Stimulated activated CD8-positive, alpha-beta memory T cell treated with anti-CD3 and anti-CD28 coated beads, Interleukin-15, amount 100 ng/mL, for 24 hours (primary cell): ENCODE data around the gene TMEM43.

Experiments used
- DNase-seq: peaks from one replicate; pipeline ENCODE4 v3.0.0-alpha.2; 2020; ENCODE audit warnings: low read depth

The TMEM43 gene

DNA sequence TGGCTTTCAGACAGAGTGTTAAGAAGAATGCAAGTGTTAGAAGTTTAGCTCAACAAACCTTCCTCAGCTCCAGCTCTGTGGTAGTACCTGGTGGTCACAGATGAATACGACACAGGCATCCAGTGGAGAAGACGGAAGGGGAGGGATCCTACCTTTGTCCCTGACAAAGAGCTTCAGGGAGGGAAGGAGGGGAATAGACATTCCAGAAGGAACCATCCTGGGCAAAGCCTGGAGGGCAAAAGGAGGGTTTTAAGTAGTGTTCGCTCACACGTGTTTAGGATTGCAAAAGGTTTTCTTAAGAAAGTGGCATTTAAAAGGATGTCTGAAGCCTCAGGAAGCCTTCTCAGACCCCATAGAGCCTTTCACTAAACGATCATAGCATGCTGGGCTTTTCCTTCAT, 3.0 kb upstream of the TMEM43 start:
- DNase-seq = no peak

DNA sequence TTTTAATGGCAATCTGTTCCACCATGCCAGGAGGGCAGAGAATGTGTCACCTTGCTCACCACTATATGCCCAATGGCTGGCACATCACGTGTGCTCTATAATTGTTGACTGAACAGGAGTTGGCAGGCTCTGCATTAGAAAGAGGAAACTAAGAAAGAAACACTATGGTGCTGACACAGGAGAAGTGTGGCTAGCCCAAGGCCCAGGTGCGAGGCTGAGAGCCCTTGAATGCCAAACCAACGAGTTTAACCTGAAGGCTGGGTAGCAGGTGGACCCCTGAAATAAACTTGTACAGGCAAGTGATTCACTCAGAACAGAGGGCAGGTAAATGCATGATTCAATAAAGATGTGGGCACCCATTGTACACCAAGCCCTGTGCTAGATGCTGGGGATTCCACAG, 2.6 kb upstream of the TMEM43 start:
- no peak for DNase-seq

DNA sequence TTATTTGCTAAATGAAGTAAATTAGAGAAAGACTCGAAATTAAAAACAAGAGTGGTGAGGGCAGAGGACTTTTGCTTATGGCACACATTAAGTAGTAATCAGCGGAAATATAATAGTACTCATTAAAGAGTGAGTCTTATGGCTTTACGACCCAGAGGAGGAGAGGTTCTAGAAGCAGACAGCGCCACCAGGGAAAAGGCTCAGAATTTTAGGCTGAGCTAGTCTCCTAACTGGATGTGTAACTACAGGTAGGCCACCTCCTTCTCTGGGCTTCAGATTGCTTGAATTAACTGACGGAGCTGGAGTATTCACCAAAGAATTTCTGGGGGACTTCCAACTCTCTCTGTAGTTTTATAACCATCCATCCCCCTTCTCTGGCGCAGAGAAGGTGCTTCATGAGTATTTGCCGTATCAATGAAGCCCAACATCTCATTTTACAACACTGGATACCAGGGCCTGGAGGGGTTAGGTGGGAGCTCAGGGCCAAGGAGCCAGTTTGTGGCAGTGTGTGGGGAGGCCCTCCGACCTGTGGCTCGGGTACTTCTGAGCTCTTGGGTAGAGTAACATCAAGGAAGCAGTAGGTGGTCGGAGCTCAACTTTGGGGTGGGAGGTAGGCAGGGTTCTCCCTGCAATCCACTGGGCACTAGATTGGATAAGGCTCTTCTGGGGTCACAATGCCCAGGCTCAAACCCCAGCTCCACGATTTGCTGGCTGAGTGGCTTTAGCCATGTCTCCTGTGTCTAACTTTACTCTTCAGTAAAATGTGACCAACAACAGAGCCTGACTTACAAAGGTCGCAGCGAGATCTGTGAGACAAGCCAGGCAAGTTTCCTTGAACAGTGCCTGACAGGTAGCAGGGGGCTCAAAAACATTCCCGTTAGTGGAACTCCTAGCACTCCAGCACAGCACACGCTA, 1.3 kb upstream of the TMEM43 start:
- no peak for DNase-seq

GRCh38 chr3:14124223-14124614, 633 bp upstream of the TMEM43 start:
- DNase-seq = no peak

DNA sequence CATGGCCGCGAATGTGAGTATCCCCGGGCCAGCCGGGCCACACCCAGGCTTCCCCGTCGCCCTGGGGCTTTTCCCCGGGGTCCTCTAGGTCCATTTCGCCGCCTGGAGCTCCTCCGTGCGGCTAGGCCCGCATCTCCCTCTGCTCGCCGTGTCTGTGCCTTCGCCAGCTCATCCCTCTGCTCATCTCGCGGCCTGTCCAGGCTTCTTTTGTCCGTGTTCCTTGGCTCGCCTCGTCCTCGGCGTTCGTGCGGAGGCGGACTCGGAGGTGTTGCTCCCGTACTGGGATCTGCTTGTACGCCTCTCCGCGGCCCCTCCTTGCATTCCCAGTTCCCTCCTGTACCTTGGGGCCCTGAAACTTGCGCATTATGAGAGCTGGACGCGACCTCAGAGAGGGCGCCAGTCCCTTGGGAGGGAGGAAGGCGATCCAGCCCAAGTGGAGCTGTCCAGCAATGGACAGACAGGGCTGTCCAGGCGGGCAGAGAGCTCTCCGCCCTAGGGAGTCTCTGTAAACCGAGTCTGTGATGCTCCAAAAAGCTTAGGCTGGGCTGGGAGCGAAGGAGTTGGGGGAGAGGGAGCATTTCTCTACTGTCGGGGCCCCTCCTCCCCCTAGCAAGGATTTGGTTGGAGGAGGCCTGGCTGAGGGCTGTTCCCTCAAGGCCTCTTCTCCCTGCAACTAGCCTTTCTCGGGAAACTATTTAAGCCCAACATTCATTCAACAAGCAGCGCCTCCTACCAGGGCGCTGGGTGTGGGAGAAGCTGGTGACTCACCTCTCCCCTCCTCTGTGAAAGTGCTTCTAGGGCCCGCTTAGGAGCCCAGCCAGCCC, 553 bp downstream of the TMEM43 start:
- no peak for DNase-seq

GRCh38 chr3:14126017-14126886, 1.4 kb downstream of the TMEM43 start:
- DNase-seq = no peak

- no peak for DNase-seq
Measured at GRCh38 chr3:14126887-14127505, 2.1 kb downstream of the TMEM43 start.

DNA sequence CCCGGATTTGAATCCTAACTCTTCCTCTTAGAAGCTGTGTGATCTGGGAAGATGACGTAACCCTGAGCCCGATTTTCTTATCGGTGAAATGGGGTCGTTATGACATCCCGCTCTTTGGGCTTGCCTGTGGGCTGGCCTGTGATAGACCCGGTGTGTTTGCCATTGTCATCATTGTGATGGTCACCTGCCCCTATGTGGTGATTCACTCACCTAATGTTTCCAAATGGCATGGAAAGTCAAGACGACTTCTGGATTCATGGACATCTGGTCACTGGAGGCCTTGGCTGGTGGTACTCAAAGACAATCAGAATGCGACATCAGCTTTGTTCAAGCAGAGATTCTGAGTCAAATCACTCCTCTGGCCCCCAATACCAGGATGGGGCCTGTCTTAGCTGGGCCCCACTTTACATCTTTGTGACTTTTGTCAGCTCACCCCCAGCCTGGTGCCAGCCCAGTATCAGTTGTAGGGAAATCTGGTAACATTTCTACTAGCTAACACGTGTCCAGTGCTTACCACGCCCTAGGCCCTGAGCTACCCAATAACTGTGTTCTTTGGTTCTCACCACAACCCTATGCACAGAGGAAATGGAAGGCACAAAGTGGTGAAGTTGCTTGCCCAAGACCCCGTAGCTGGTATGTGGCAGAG, 2.8 kb downstream of the TMEM43 start:
- DNase-seq = no peak

DNA sequence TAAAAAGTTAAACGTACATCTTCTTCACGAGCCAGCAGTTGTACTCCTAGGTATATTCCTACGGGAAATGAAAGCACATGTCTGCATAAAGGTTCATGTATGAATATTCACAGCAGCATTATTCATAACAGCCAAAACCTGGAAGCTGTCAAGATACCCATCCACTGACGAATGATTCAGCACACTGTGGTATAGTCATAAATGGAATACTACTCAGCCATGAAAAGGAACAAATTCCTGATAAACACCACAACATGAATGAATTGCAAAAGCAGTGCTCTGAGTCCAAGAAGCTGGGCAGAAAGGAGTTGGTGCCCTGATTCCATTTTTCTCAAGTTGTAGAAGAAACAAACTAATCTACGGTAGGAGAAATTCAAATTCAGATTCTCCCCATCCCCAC, 3.9 kb downstream of the TMEM43 start:
- DNase-seq = no peak

DNA sequence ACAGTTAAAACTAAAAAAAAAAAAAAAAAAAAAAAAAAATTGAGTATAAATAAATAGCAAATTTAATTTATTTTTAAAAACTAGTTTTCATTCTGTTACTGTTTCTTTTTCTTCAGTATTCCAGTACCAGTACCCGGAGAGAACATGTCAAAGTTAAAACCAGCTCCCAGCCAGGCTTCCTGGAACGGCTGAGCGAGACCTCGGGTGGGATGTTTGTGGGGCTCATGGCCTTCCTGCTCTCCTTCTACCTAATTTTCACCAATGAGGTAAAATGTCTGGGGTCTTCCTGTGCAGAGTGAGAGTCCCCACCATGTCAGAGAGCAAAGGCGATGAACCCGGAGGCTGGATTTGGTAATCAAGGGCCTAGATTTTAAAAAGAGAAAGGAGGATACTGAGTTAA, 4.4 kb downstream of the TMEM43 start:
- no peak for DNase-seq

DNA sequence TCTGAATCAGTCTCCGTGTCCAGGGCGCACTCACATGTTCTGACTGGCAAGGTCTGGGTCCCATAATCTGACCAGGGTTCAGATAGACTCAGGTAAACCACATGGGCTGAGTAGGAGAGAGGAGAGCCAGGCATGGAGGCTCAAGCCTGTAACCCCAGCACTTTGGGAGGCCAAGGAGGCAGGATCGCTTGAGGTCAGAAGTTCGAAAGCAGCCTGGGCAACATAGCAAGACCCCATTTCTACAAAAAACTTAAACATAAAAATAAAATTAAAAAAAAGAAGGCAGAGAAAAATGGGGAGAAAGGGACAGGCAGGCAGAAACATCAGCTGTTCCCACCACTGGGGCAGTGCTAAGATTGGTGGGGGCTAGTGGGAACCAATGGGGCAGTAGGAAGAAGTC, 5.4 kb downstream of the TMEM43 start:
- DNase-seq = no peak

- no peak for DNase-seq
Measured at GRCh38 chr3:14130707-14131106, 5.9 kb downstream of the TMEM43 start.

DNA sequence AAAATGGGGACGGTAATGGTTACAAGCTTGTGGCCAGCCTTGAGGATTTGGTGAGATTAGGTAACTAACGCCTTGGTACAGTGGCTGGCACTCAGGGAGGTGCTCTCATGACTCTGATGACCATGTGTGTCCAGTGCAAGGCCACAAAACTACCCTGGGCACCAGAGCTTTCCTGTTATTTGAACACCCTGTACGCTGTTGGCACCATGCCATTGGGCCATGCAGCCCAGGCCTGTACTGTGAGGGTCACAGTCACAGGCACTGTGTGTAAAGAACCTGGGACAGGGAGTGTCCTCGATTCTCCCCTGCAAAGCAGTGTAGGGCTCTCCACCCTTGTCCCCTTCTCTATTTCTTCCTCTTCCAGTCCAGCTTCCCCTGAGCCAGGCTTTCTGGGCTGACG, 6.3 kb downstream of the TMEM43 start:
- DNase-seq = no peak

DNA sequence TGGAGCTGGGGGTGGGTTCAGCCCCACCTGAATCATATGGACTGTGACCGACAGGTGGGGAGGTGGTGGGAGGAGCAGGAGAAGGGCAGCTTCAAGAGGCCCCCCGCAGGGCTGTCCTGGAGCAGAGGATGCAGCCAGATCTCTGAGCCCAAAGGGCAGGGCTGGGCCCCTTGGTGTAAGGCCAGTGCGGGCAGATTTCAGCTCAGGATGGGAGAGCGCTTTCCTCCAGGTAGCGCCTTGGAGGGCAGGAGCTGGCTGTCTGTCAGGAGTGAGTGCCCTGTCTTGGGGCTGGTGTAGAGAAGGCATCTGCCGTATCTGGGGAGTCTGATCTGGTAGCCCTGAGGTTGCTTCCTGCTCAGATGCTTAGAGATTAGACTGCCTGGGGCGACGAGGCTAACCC, 7.3 kb downstream of the TMEM43 start:
- no peak for DNase-seq

GRCh38 chr3:14132689-14133088, 7.8 kb downstream of the TMEM43 start:
- no peak for DNase-seq

DNA sequence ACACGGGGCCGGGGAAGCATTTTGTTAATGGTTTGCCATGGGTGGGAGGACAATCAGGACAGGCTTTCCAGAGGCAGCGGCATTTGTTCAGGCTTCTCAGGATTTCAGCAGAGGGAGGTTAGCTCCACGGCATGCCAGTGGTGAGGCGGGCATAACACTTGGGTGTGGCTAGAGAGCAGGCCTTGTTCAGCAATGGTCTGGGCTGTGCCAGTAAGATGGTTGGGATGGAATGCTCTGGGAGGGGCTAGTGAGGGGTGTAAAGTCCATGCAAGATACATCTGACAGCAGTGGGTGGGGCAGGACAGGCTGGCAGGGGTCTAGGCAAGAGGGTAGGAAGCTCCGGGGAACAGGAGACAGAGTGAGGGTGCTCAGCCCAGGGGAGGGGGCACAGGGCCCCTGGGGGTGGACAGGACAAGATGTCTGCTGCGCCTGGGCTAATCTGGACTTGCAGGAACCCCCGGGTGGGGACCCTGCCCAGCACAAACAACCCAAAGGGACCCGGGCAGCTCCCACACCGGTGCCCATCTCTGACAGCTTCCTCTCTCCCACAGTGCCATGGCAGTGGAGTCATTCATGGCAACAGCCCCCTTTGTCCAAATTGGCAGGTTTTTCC, 8.4 kb downstream of the TMEM43 start:
- no peak for DNase-seq

DNA sequence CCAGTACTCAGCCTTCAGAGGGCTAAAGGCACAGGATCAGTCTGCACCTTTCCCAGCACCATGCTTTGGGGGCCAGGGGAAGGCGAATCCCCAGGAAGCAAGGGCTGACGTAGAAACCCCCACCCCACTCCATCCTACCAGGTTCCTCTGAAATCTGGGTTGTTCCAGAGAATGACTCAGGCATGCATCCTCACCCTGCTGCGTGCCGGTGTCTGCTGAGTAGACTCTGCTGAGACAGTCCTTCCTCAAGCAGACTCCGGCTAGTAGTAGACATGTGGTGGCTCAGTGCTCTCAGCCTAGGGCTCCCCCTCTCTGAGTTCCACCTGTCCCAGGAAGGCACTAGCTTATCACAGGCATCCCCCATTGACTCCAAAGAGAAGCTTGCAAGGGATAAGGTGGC, 9.0 kb downstream of the TMEM43 start:
- no peak for DNase-seq

GRCh38 chr3:14134291-14134690, 9.4 kb downstream of the TMEM43 start:
- no peak for DNase-seq

- DNase-seq = no peak
Measured at GRCh38 chr3:14135581-14135980, 10.7 kb downstream of the TMEM43 start.

DNA sequence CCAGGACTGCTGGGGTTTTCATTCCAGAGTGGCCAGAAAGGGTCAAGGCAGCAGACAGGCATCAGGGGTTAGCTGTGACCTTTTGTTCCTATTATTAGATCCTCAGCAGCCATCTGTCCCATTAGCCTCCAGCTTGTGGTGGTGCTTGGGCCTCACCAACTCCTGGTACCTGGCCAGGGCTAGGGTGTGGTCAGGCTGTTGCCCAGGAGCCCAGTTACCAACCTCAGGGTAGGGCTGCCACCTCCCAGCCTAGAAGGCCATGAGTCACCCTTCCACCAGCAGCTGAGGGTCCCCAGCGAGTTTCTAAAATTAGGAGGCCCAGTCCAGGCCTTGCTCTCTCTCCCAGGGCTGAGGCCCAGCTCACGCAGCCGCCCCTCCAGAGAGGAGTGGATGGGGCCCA, 12.2 kb downstream of the TMEM43 start:
- DNase-seq = no peak

GRCh38 chr3:14137445-14137844, 12.6 kb downstream of the TMEM43 start:
- DNase-seq = no peak
